Activated naive CD8-positive, alpha-beta T cell treated with anti-CD3 and anti-CD28 coated beads, Interleukin-2, amount 50 U/mL, for 24 hours (primary cell): ENCODE results near the gene TMEM108.

Source experiments
- ATAC-seq: fragments of 150-1000 bp; cut with Tn5 transposase; one replicate; pipeline ENCODE4 v1.10.0; 2021
- DNase-seq: peaks from one replicate; pipeline ENCODE4 v3.0.0; 2021
- H3K27ac Mint-ChIP-seq: one replicate; pipeline ENCODE4 v1.8.0; 2021; ENCODE audit warnings: mild to moderate bottlenecking, mixed read lengths
- H3K27me3 Mint-ChIP-seq: one replicate; pipeline ENCODE4 v1.8.0; 2021; ENCODE audit warnings: mixed read lengths
- H3K36me3 Mint-ChIP-seq: one replicate; pipeline ENCODE4 v1.8.0; 2021; ENCODE audit warnings: low read depth, mixed read lengths
- H3K4me1 Mint-ChIP-seq: one replicate; pipeline ENCODE4 v1.8.0; 2021; ENCODE audit warnings: mixed read lengths
- H3K4me3 Mint-ChIP-seq: one replicate; pipeline ENCODE4 v1.8.0; 2021; ENCODE audit warnings: mild to moderate bottlenecking, moderate library complexity, mixed read lengths
- H3K9me3 Mint-ChIP-seq: one replicate; pipeline ENCODE4 v1.8.0; 2021; ENCODE audit warnings: mixed read lengths

Gene TMEM108

DNA sequence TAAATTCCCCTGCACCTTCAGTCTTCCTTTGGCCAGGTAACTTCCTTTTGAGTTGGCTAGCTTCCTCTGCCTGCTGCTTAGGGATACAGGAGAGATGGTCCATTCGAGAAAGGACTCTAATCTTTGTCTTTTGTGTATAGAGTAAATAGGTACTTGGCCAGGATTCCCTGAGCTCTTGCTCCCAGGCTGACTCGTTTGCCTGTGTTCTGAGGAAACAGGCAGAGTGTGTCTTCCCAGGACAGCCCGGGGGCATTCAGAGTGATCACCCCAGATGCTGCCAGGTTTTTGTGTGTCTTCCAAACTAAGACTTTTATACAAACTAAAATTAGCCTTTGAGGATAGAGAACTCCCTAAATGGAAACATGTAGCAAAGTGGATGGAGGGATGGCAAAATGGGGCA lies 39.5 kb downstream of the TMEM108 start:
- Mint-ChIP-seq H3K4me3 (no peak overlapping the region), H3K9me3 (no peaks in the 10 kb centered on the region), H3K27ac (no peak overlapping the region), H3K4me1 (no peaks in the 10 kb centered on the region), H3K27me3 (no peaks in the 10 kb centered on the region), H3K36me3 (no peaks in the 10 kb centered on the region)
- no peak for DNase-seq
- ATAC-seq = no peak

DNA sequence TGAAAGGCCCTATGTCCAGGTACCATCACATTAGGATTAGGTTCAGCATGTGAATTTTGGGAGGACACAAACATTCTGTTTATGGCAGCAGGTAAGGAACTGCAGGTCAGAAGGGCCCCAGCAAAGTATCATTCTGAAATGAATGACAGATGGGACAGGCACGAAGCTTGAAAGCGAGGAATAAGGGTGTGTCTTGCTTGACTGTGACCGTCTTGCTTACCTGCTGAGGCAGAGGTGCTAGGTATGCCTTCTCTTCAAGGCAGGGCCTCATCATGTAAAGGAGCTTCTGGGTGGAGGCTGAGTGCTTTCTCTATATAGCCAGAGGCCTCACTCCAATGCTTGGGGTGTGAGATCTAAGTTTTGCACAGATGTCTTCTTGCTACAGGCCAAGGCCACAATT lies 41.4 kb downstream of the TMEM108 start:
- H3K27me3 Mint-ChIP-seq = peaks cover 3% of the 10 kb centered on the region
- no peaks in the 10 kb centered on the region for H3K36me3 Mint-ChIP-seq
- H3K27ac Mint-ChIP-seq = no peak overlapping the region
- H3K4me1 Mint-ChIP-seq = no peaks in the 10 kb centered on the region
- H3K4me3 Mint-ChIP-seq = no peak overlapping the region
- DNase-seq = no peak
- no peaks in the 10 kb centered on the region for H3K9me3 Mint-ChIP-seq
- ATAC-seq = no peak

DNA sequence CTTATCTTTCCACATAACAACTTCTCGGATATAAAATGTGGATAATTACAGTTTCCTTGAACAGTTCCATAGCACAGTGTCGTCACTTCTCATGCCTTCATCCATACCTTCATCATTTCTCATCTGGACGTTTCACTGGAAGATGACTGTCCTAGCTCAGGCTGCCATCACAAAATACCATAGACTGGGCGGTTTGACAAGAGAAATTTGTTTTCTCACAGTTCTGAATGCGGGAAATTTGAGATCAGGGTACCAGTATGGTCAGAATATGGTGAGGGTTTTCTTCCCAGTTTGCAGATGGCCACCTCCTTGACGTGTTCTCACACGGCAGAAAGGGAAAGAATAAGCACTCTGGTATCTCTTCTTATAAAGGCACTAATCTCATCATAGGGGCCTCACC lies 42.8 kb downstream of the TMEM108 start:
- H3K4me1 Mint-ChIP-seq = no peaks in the 10 kb centered on the region
- ATAC-seq (no peak), DNase-seq (no peak)
- H3K9me3 Mint-ChIP-seq = no peaks in the 10 kb centered on the region
- H3K4me3 Mint-ChIP-seq = no peak overlapping the region
- H3K27me3 Mint-ChIP-seq = peaks cover 3% of the 10 kb centered on the region
- no peaks in the 10 kb centered on the region for H3K36me3 Mint-ChIP-seq
- no peak overlapping the region for H3K27ac Mint-ChIP-seq

DNA sequence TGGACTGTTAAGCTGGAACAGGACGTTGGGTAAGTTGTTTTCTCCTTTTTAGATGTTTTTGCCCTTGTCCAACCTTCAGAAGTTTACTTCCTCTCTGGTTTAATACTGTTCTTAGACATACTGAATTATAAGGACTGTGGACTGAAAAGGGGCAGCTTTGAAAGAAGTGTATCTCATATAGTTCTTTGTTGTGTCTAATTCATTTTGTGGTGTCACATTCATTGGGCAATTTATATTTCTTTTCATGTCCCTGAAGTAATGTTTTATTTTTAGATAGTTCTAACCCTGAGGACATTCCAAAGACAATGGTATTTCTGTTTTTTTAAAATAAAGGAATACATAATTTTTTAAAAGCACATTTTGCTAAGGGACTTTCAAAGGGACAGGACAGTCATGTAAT lies 45.2 kb downstream of the TMEM108 start:
- Mint-ChIP-seq H3K9me3 (no peaks in the 10 kb centered on the region), H3K27me3 (peaks cover 3% of the 10 kb centered on the region), H3K4me1 (no peaks in the 10 kb centered on the region), H3K27ac (no peak overlapping the region), H3K4me3 (no peak overlapping the region), H3K36me3 (no peaks in the 10 kb centered on the region)
- ATAC-seq (no peak), DNase-seq (no peak)

DNA sequence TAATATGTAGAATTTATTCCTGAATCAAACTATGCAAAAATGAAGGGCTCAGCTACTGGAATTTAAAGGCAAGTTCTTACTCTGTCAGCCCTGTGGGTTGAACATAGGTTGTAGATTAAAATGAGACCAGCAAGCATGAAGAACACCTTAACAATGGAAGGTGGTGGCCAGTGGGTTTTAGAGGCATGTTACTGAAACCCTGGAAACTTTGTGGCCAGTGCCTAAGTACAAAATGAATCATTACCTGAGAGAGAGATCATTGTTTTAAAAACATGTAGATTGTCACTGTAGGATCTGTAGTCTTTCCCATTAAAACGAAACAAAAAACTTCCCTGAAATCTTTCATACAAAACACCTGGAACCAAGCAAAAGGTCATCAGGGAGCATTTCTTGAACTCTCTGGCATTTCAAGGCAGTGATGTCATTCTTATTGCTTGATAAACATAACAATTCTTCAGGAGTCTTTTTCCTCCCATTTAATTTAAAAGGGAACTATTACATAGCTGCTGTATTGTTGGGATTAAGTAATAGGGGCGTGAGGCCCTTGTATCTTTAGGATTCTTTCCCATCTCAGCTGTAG lies 51.8 kb downstream of the TMEM108 start:
- Mint-ChIP-seq H3K27me3 (peaks cover 2% of the 10 kb centered on the region), H3K27ac (no peak overlapping the region), H3K9me3 (no peaks in the 10 kb centered on the region), H3K36me3 (no peaks in the 10 kb centered on the region), H3K4me3 (no peak overlapping the region), H3K4me1 (no peaks in the 10 kb centered on the region)
- ATAC-seq (no peak), DNase-seq (no peak)

DNA sequence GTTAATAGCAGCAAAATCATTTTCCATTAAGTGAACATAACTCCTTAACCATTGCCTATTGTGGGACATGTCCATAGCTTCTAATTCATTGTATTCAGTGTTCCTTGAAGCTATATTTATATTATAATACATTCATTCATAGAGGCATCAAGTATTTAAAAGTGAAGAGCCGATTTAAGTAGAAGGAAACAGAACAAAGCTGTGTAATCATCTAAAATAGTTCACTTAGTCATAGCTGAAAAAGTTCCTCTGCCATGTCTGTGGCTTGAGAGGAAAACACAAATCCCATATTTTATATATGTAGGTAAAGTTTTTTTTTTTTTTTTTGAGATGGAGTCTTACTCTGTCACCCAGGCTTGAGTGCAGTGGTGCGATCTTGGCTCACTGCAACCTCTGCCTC lies 54.5 kb downstream of the TMEM108 start:
- H3K9me3 Mint-ChIP-seq = no peaks in the 10 kb centered on the region
- peaks cover 2% of the 10 kb centered on the region for H3K27me3 Mint-ChIP-seq
- ATAC-seq = no peak
- H3K27ac Mint-ChIP-seq = no peak overlapping the region
- H3K36me3 Mint-ChIP-seq = no peaks in the 10 kb centered on the region
- no peaks in the 10 kb centered on the region for H3K4me1 Mint-ChIP-seq
- no peak overlapping the region for H3K4me3 Mint-ChIP-seq
- DNase-seq = no peak

DNA sequence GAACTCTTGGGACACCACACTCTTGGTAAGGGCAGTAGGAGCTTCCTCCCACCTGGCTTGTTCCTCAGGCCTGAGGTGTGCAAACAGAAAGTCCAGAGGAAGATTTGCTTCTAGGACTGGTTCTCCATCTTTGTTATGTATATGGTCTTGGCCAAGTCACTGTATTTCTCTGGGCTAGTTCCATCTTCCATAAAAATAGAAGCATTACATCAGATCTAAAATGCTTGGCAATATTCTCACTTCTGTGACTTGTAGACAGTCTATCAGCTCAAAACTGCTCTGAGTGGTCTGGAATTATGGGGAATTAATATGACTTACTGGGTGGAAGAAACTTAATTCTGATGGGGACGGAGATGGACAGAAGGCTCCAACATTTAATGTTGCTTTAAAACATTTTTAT lies 55.2 kb downstream of the TMEM108 start:
- Mint-ChIP-seq H3K4me1 (no peaks in the 10 kb centered on the region), H3K36me3 (no peaks in the 10 kb centered on the region), H3K9me3 (no peaks in the 10 kb centered on the region), H3K27me3 (peaks cover 2% of the 10 kb centered on the region), H3K27ac (no peak overlapping the region), H3K4me3 (no peak overlapping the region)
- DNase-seq = no peak
- no peak for ATAC-seq

DNA sequence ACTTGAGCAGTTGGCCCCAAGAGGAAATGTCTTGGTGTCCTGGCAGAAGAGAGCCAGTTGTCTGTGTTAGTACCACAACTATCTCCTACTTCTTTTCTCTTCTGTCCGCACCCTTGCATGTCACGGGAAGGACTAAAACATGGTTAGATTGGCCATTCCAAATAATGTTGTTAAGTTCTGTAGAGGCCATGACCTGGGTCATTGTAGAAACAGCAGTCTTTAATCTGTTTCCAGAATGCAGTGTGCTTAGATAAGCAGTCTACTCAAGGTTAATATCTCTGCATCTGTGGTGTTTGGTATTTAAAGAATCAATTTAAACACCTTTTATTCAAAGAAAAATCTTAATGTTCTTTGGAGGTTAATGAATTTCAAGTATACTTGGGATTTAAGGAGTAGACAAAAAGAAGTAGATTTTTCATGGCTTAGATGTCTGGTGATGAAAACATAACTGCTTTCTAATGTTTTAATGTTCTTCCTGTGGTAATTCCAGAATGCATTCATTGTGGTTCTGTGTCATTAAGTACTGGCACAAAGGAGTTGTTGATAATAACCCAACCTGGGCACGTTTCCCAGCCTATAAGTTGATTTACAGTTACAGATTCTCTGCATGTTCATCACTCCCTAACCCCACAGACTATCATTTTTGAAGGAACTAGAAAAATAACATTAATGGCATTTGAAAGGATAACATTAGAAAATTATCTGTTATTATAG lies 58.9 kb downstream of the TMEM108 start:
- no peaks in the 10 kb centered on the region for H3K36me3 Mint-ChIP-seq
- no peak for DNase-seq
- ATAC-seq = no peak
- no peaks in the 10 kb centered on the region for H3K4me1 Mint-ChIP-seq
- H3K4me3 Mint-ChIP-seq = no peak overlapping the region
- peaks cover 6% of the 10 kb centered on the region for H3K9me3 Mint-ChIP-seq
- H3K27me3 Mint-ChIP-seq = no peaks in the 10 kb centered on the region
- no peak overlapping the region for H3K27ac Mint-ChIP-seq

DNA sequence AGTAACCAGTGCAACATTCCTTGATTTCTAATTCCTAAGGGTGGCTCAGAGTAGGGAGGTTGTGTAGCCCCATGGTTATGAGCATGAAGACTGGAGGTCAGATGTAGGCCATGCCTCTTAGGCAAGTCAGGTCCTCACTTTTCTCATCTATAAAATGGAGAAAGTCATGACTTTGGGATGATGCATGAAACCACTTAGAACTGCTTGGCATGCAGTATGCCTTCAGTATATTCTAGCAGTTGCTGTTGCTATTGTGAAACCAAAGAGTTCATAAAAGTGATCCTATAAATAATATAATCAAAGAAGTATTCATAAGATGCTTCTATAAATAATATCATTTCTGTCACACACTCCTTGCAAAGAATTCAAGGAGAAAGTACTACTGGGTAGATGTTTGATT lies 65.5 kb downstream of the TMEM108 start:
- ATAC-seq (no peak), DNase-seq (no peak)
- no peaks in the 10 kb centered on the region for H3K4me1 Mint-ChIP-seq
- H3K36me3 Mint-ChIP-seq = no peaks in the 10 kb centered on the region
- H3K4me3 Mint-ChIP-seq = no peak overlapping the region
- H3K27me3 Mint-ChIP-seq = no peaks in the 10 kb centered on the region
- no peak overlapping the region for H3K27ac Mint-ChIP-seq
- H3K9me3 Mint-ChIP-seq = peaks cover 6% of the 10 kb centered on the region

DNA sequence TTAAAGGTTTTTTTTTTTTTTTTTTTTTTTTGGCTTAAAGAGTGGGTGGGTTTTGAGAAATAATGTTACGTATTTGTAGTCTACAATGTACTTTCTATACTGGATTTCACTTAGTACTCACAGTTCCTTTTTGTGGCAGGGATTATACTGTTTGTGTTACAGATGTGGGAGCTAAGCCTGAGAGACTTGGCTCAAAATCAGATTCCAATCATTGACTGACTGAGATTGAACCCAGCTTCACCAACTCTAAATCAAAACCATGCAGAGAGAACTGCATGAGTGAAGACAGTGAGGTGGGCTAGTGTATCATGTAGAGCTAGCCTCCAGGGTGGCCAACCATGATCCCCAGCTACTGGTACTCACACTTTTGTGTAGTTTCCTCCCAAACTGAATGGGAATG lies 68.0 kb downstream of the TMEM108 start:
- no peak for ATAC-seq
- no peaks in the 10 kb centered on the region for H3K27me3 Mint-ChIP-seq
- no peaks in the 10 kb centered on the region for H3K9me3 Mint-ChIP-seq
- no peak overlapping the region for H3K4me3 Mint-ChIP-seq
- H3K27ac Mint-ChIP-seq = no peak overlapping the region
- H3K4me1 Mint-ChIP-seq = no peaks in the 10 kb centered on the region
- DNase-seq = no peak
- H3K36me3 Mint-ChIP-seq = no peaks in the 10 kb centered on the region

DNA sequence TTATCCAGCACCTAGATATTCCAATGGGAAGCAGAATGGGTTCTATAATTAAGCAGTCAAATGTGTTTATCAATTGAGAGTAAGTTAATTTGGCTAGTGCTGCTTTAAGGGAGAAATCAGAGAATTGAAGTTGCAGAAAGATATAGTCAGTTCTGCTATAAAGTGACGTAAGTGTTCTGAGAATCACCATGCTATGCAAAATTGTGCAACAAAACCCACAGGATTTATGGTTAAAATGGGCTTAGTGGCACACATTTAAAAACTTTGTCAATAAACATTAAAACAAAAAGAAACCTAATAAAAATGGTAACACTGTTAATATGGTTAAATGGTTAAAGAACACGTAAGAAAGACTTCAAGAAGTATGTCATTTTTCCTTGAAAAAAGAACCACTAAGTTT lies 74.5 kb downstream of the TMEM108 start:
- no peak overlapping the region for H3K27ac Mint-ChIP-seq
- no peak for ATAC-seq
- no peak for DNase-seq

DNA sequence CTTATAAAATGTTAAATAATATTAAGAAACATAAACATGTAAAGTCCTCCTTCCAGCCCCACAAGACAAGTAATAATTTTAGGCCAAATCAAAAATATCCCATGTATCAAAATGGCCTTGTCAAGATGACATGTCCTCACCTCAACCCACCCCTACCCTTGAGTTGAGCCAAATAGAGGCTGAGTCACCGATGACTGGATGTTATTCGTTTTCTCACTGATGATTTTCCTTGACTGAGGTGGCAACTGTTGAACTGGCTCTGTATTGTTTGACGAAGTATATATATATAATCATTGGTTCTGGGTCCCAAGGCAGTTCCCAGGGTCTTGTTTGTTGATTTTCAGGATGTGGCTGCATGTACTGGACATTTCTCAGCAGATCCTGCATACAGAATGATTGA lies 75.3 kb downstream of the TMEM108 start:
- H3K4me3 Mint-ChIP-seq = no peak overlapping the region
- no peaks in the 10 kb centered on the region for H3K9me3 Mint-ChIP-seq
- no peaks in the 10 kb centered on the region for H3K4me1 Mint-ChIP-seq
- ATAC-seq (no peak), DNase-seq (no peak)
- no peaks in the 10 kb centered on the region for H3K36me3 Mint-ChIP-seq
- no peaks in the 10 kb centered on the region for H3K27me3 Mint-ChIP-seq
- no peak overlapping the region for H3K27ac Mint-ChIP-seq

More for the DNA sequence above, 74.5 kb downstream of the TMEM108 start:
- no peaks in the 10 kb centered on the region for H3K36me3 Mint-ChIP-seq
- H3K27me3 Mint-ChIP-seq = no peaks in the 10 kb centered on the region
- no peaks in the 10 kb centered on the region for H3K4me1 Mint-ChIP-seq
- no peaks in the 10 kb centered on the region for H3K9me3 Mint-ChIP-seq
- no peak overlapping the region for H3K4me3 Mint-ChIP-seq

DNA sequence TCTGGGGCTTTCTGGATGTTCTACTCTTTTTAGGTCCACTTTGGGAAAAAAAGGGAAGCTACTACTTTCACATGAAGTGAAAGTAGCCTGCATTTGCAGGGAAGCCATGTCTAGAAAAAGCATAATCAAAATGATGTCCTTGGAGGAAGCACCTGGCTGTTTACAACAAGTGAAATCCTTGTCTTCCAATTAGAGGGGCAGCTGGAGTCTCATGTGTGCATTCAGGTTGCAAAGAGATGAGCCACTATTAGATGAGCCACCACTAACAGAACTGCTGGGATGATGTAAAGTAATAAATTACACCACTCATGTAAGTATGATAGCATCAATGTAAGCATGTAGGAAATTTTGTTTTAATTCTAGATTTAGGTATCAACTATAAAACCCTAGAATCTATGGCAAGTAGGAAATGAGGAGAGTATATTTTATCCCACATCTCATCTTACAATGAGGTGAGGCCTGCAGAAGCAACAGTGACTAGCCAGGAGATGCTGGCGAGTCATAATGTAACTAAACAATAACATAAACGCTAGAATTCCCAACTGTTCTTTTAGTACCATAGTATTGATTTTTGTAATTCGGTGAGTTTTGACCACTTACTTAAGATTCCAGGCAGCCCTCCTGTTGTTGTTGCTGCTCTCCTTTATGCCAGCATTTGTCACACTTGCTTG lies 75.9 kb downstream of the TMEM108 start:
- Mint-ChIP-seq H3K27me3 (no peaks in the 10 kb centered on the region), H3K4me1 (no peaks in the 10 kb centered on the region), H3K36me3 (no peaks in the 10 kb centered on the region), H3K27ac (no peak overlapping the region), H3K4me3 (no peak overlapping the region), H3K9me3 (no peaks in the 10 kb centered on the region)
- ATAC-seq (no peak), DNase-seq (no peak)

DNA sequence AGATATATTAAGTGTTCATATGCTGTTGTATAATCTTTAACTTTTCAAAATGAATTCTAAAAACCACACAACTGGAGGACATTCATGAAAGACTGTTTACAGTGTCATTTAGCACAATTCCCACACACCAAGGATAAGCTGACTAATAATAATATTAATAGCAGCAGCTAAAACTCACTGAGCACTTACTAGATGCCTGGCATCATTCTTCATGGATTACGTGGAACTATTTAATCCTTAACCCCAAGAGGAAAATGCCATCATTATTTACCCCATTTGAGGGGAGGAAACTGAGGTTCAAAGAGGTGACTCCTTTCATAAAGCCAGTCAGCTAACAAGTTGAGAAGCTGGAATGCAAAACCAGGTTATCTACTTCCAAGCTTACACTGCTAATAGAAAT lies 77.0 kb downstream of the TMEM108 start:
- DNase-seq (no peak), ATAC-seq (no peak)
- H3K4me3 Mint-ChIP-seq = no peak overlapping the region
- no peaks in the 10 kb centered on the region for H3K9me3 Mint-ChIP-seq
- H3K36me3 Mint-ChIP-seq = no peaks in the 10 kb centered on the region
- no peak overlapping the region for H3K27ac Mint-ChIP-seq
- H3K4me1 Mint-ChIP-seq = no peaks in the 10 kb centered on the region
- no peaks in the 10 kb centered on the region for H3K27me3 Mint-ChIP-seq

DNA sequence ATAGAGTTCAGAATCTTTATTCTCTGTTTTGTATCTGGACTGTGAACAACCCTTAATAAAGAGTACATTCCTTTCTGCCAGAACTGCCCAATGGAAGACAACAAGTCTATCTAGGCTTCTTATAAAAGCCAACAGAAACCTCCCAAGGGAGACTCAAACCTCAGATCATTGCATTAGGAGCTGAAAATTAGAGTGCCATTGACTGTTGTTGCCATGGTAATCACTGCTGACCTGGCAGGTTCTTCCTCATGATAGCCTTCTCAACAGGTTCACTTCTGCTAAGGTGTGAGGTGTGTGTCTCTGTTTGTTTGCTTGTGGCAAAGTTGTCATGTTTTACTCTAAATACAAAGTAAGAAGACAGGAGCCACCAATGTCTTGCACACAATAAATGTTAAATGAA lies 79.2 kb downstream of the TMEM108 start:
- Mint-ChIP-seq H3K27me3 (peaks cover 2% of the 10 kb centered on the region), H3K9me3 (no peaks in the 10 kb centered on the region), H3K36me3 (no peaks in the 10 kb centered on the region), H3K27ac (no peak overlapping the region), H3K4me1 (no peaks in the 10 kb centered on the region), H3K4me3 (no peak overlapping the region)
- no peak for DNase-seq
- ATAC-seq = no peak
